GM19438 (cell line): ENCODE measurements around the gene LYPD6B.
A peak's percentile ranks its signal among the peaks of the same experiment; 100 is the strongest.

Experiments used
- ATAC-seq: cut with Tn5 transposase; IDR thresholded peaks from one replicate; pipeline ENCODE4 v1.9.1; 2021; ENCODE audit warnings: low read depth; ENCODE audit not compliant: unreplicated experiment

LYPD6B gene

DNA sequence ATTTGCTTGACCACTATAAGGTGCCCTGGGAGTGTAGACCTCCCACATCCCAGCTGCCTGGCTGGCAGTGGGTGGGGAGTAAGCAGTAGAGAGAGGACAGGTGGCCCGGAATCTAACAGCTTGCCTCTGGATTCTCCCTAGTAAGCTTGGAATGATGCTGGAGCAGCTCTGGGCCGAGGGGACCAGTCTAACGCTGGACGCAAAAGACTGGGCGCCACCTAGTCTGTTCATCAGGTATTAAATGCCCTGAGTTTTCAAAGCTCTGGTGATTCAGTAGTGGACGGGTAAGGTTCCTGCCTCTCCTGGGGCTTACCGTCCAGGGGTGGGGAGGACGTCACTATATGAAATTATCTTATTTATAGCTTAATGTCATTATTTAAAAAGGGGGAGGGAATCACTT, 648 bp upstream of the LYPD6B start:
- ATAC-seq: no peak

DNA sequence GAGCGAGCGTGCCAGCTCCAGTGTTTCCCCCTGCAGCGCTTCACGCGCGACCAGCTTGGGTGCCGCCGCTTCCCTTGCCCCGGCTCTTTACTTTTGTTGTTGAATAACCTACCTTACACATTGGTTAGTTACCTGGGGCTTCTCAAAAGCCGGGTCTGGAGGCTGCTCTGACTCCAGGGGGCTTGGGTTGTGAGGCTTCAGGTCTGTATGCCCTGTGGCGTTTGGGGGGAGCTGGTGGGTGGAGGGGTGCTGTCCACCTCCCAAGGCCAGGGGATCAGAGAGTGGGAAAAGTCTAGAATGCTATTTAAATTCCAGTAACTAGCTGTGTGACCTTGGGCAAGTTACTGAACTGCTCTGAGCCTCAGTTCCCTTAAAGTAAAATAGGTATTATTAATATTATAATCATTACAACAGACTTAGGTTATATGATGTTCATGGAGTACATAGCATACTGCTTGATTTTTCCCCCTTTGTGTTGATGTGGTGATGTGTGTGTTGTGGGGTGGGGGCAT, 770 bp downstream of the LYPD6B start:
- peak; percentile 2 for ATAC-seq

DNA sequence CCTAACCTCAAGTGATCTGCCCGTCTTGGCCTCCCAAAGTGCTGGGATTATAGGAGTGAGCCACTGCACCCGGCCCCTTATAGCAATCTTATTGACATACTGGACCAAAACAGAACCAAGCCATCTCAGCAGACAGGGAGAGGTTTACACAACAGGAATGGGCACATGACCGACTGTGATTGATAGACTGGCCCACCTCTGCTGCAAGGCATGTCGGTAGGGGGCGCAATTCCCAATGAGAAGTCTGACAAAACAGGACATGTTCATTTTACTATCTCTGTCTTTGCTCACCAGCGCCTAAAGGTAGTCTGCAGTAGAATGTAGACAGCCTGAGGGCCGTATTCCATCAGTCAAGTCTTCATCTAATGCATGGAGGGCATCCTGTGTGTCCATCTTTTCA, 2.0 kb downstream of the LYPD6B start:
- ATAC-seq: no peak

DNA sequence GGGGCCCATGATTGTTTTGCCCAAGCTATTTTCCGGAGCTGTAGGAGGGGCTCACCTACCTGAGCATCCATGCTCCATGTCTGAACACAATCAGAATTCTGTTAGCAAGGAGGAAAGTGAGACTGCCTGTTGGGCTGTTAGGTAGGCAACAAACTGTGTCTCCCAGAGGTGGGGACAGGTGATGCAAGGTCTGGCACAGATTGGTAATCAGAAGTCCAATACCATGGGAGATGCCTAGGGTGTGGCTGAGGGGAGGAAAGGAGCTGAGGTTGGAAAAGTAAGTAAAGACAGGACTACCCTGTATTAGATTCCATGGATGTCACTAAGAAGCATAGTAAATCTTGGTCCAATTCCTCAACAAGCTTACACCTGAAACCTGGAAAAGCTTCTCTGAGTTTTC, 3.0 kb downstream of the LYPD6B start:
- ATAC-seq: no peak

DNA sequence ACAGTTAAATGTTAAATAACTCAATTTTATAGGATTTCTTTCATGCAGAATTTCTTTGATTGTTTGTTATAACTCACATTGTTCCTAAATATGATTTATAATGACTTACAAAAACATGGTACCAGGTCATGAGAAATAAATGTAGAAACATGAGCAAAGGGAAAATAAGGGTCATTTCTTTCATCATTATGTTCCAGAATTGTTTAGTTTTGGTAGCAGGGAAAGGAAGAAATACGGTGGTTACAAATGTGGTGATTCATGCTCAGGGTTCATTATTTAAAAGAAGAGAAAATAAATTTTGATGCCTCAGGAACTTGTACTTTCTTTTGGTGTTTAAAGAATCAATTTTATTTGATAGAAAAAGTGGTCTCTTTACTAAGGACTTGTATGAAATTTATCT, 4.4 kb downstream of the LYPD6B start:
- no peak for ATAC-seq

DNA sequence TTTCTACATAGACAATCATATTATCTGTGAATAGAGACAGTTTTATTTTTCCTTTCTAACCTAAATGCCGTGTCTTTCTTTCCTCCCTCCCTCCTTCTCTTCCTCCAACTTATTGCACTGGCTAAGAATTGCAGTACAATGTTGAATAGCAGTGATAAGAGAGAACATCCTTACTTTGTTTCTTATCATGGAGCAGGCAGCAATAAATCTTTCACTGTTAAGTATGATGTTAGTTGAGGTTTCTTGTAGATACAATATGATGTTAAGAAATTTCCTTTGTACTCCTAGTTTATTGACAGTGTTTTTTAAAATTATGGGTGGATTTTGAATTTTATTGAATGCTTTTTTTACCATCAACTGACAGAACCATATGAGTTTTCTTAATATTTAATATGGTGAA, 6.0 kb downstream of the LYPD6B start:
- no peak for ATAC-seq

DNA sequence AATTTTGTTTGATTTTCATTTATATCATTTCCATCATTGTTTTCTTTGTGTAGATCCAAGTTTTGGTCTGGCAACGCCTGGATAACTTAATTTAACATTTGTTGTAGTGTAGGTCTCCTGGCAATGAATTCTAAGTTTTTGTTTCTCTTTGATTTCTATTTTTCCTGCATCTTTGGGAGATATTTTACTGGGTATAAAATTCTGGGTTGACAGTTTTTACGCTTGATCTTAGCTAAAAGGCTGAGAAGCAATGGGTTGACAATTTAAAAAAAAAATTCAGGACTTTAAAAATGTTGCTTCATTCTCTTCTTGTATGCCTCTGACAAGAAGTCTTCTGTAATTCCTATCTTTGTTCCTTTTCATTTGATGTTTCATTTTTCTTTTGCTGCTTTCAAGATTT, 8.6 kb downstream of the LYPD6B start:
- ATAC-seq: no peak

DNA sequence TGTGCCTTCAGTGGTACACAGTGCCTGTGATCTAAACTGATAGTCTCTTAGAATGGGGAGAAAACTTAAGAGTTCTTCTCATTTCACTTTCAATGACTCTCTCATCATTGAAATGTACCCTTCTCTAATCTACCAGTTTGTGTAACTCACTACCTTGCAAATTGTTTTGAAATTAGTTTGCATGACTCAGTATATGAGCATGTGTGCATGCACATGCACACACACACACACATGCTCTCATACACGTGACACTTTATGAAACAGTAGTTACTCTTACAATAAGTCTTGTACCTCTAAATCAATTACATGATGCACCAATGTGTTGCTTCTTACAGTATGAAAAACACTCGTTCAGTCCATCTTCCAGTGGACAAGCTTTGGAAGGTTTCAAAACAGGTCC, 10.6 kb downstream of the LYPD6B start:
- no peak for ATAC-seq

DNA sequence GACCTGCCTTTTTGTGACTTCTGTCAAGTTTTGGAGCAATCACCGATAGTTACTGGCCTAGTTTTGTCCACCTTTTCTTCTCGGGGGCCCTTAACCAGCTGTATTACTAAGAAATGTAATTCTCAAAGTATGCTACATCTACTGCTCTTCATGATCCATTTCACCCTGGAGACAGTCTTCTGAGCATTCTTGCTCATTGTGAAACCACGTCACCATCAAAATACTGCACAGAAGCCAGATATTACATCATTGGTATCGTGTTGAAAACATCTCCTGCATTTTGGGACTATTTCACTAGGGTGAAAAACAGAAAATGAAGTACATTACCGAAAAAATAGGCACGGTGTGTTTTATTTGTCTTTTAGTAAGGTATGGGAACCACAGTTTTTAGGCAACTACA, 11.7 kb downstream of the LYPD6B start:
- ATAC-seq: peak; percentile 87

DNA sequence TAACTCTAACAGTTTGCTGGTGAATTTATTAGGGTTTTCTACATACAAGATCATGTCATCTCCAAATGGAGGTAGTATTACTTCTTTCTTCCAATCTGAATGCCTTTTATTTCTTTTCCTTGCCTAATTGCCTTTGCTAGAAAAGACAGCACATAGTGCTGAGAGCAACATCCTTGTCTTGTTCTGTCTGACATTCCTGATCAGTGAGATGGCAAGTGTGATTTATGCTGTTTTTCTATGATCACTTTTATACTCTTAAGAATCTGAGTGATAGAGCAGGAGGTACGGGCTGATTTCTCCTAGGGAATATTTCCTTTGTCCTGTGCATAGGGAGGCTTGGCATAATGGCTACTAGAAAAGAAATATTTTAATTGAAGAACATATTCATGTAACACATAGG, 17.3 kb downstream of the LYPD6B start:
- ATAC-seq: no peak

DNA sequence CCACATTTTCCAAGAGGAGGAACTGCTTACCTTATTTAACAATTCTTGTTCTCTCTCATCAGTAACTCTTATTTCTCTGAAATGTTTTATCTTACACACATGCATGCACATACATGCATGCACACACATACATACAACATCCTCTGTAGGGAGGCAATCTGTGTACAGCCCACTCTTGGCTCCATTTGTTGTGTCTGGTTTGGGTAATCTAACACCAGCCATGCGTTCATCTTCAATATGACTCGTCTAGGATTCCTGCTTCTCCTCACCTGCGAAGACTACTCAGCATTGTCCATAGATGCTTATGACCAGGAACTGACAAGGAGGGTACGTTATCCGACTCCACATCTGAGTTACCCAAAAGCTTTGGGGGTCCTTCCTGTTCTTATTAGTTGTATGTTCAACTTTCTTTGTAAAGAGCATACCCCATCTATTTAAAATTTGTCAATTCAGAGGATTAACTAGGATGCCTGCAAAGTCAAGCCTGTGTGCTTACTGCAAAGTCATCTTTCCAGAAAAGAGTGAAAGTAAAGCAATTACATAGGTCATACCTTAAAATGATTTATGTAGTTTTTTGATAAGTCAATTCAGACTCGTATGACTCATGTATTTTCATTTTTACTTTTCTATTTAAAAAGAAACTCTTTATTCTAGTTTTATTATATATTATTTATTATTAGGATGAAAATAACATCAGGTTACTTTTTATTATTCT, 18.2 kb downstream of the LYPD6B start:
- no peak for ATAC-seq

DNA sequence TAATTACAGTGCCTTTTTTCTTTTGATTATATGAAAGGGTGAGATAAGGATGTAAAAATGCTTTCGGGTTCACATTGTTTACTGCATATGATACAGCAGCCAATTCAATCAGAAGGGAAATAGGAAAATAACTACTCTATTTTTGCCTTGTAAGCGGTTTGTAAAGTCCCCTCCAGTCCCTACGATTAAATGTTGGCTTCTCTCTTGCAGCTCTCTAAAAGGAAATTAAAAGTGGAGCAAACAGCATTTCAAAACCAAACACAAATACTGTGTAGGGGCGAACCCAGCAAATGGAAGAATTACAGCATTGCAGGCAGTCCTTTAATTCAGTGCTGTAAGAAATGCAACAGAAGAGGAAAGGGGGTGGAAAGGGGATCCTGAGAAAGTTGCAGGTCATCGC, 18.9 kb downstream of the LYPD6B start:
- ATAC-seq: no peak

DNA sequence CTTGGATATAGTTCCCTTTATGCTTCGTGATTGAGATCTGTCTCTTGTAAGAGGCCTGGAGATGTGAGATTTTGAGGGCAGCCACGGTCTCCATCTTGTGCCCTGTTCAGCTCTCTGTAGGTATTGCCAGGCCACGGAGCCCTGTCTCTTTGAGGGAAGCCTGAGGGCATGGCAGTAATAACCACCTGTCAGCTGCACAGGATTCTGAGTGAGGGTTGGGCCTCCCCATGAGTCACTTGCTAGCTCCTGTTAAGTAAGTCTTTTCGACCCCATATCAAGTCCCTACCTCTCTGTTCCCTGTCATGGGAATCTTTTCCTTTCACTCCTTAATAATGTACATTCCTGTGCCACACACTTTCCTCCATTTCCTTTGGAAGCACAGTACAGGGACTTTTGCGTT, 20.4 kb downstream of the LYPD6B start:
- no peak for ATAC-seq

DNA sequence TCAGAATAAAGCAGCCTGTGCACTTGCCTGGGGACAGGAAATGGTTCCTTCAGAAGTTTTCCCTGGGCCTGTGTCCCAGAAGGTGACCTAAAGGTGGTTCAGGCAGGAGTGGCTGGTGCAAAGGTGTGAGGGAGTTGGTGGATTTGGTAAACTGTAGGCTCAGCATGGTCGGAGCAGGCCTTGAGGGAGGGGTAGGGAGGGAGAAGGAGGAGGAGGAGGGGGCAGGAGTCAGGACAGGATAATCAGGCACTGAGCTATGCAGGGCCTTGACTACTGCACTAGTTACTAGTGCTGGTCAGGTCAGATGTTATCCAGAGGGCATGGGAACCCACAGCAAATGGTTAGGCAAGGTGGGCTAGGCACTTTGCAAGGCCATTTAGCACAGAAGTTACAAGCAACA, 21.3 kb downstream of the LYPD6B start:
- no peak for ATAC-seq

DNA sequence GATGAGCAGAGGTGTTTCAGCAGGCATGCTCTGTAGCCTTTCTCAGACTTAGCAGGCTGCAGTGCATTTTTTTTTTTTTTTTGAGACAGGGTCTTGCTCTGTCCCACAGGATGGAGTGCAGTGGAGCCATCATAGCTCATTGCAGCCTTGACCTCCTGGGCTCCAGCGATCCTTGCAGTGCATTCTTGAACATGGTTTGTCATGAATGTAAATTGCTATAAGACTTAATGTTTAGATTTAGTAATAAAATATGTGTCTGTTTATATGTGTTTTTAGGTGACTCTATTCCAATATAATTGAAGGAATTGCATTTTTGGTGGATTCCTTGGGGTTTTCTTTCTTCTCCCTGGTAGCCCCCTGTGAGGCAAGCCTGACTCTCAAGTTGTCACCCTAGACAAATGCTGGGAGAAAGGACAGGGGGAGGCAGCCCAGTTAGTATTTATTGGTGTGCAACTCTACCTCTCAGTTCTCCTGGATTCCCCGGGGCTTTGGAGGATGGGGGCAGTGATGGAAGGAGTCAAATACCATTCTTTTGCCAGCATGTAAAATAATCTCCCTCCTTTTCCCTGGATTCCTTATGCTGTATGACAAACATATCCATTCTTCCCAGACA, 22.7 kb downstream of the LYPD6B start:
- no peak for ATAC-seq

DNA sequence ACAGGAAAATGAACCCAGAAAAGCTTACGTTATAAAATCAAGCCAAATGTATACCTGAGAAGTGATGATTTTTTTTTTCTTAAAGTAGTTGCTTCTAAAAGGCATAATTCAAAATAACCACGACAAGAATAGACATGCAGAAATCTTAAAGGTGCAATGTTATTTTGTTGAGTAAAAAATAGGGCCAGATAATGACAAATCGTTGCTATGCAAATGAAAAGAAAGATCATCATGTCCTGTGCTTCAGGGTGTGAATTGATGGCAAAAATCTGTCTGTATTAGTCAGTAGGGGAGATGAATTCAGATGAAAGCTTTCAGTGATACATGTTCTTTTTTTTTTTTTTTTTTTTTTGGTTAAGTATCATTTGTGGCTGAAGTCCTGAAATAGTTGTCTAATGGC, 24.0 kb downstream of the LYPD6B start:
- ATAC-seq: no peak

DNA sequence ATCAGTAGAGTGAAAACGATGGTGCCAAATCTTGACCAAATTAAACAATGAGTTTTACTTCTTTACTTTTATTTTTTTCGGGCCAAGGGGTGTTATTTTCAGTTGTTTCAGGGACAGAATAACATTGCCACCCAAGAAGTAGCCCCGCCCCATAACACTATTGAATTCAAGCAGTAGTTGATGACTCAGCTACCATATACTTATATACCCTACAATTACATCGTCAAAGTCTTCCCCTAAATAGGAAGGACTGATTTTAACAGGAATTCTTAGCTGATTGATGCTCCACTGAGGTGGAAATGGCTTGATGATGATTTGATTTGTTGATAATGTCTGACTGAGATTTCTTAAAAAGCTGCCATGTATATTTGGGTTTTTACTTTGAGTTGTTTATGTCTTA, 24.7 kb downstream of the LYPD6B start:
- no peak for ATAC-seq

DNA sequence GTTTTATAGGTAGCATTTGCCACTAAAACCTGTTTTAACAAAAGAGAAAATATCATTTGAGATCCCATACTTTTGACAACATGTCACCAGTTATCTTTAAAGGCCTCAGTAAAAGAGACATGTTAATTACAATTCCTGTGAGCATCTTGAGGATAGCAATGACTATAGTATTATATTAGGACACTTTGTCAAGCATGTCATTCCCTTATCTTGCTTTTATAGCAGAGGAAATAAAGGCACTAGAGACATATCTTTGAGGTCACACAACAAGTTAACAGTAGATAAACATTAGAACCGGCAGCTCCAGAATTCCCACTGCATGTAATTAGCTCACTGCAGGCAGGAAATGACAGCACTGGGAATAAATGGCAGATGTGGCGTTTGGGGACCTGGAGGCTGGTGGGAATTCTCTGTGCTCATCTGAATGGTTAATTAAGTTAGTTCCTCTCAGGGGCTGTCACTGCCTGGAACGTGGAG, 25.9 kb downstream of the LYPD6B start:
- ATAC-seq: no peak

DNA sequence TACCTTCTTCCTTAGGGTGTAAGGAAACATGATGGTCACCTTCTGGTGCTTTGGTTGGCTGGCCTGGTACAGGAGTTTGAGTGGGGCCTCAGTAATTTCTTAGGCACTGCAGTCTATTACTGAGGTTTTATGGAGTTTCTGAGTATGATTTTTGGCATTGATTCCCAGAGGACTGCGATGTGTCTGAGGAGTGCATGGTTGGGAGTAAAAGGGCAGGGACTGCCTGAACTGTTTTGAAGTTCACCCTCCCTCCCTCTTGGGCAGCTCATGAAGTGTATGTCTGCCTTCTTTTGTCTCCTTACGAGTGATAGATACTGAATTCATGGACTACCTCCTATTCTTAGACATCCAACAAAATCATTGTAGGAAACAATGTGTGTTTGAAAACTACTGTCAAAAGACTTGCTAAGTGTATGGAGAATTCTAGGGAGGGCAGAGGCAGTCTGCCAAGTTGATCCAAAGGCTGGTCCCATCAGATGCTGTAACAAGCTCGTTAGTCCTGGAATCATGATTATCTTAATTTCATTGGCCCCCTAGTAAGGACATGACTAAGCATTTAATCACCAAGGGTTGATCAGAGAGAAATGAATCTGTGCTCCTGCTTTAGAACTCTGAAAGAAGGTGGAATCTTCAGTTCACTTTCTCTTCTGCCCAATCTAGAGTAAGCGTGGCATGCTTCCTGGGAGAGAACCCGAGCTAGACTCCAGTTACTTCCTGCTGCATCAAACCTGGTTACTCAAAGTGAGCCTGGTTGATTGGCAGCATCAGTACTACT, 26.5 kb downstream of the LYPD6B start:
- ATAC-seq: no peak

DNA sequence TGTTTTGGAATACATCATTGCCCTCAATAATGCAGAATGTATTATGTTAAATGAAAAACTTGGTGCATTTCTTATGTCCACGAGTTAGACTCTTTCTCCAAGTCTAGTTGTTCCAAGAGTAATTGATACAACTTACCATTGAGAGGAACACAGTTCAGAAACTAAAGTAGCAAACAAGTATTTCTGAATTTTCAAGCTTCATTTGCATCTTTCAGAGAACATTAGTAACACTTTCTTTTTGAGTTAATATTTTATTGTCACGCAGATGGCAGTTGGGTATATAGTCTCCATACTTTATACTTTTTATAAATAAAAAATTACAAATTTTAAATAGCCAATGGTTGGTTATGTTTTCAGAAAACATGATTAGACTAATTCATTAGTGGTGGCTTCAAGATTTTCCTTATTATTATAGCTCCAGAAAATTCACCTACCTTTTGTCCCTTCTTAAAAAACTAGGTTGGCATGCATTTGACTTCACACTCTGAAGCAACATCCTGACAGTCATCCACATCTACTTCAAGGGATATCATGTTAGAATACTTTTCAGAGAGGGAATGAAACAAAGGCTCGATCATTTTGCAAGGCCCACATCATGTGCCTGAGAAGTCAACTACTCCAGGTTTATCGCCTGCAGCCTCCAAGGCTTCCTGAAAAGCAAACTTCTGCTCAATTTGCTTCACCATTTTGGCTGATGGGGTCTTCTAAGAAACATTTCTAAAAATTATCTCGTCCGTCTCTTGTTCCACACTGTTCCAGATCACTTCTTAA, 29.9 kb downstream of the LYPD6B start:
- ATAC-seq: no peak
